Activated T-cell treated with anti-CD3 and anti-CD28 coated beads, Interleukin-2, amount 50 U/mL, for 4 hours (primary cell): ENCODE measurements around the gene FRMD4B. TPM values are rescaled to one million over a fixed set of nuclear protein-coding genes. Genes with fewer than 3 reads are reported as not detected.
"Not testable (repeated sequence)": the region's sequence is repeated elsewhere in the genome, so short reads cannot be mapped to it uniquely, and the experiment has no call there.

ENCODE experiments used
- ATAC-seq, 2 donors: fragments of 200-7000 bp; cut with Tn5 transposase; one replicate each; pipeline ENCODE4 v1.10.0; 2021
- DNase-seq: peaks from one replicate; pipeline ENCODE4 v3.0.0-alpha.2; 2020
- H3K27me3 Mint-ChIP-seq: one replicate; pipeline ENCODE4 v1.8.0; 2021; ENCODE audit warnings: low read depth, mixed read lengths
- H3K36me3 Mint-ChIP-seq: one replicate; pipeline ENCODE4 v1.8.0; 2022; ENCODE audit warnings: mixed read lengths; ENCODE audit not compliant: insufficient read depth
- H3K4me1 Mint-ChIP-seq: one replicate; pipeline ENCODE4 v1.8.0; 2021; ENCODE audit warnings: low read depth, mixed read lengths
- H3K4me3 Mint-ChIP-seq: one replicate; pipeline ENCODE4 v1.8.0; 2021; ENCODE audit warnings: mild to moderate bottlenecking, moderate library complexity, mixed read lengths
- H3K9me3 Mint-ChIP-seq: one replicate; pipeline ENCODE4 v1.8.0; 2021; ENCODE audit warnings: mixed read lengths
- total RNA-seq, 3 donors: library from RNA; stranded (reverse); gene quantifications; one replicate each; pipeline ENCODE4 v1.2.1, GENCODE V29; 2021

FRMD4B gene
- total RNA-seq, 3 donors from 2014 or later, result 16.3 to 24.6 (median 23.6) TPM

- not testable (repeated sequence) for H3K9me3 Mint-ChIP-seq, H3K4me3 Mint-ChIP-seq, ATAC-seq, H3K27me3 Mint-ChIP-seq, H3K36me3 Mint-ChIP-seq, DNase-seq
- peaks cover 21% of the 10 kb centered on the region for H3K4me1 Mint-ChIP-seq
Observed at GRCh38 chr3:69235227-69235626, 150.7 kb downstream of the FRMD4B start.

- no peaks in the 10 kb centered on the region for H3K27me3 Mint-ChIP-seq
- no peaks in the 10 kb centered on the region for H3K36me3 Mint-ChIP-seq
- no peaks in the 10 kb centered on the region for H3K9me3 Mint-ChIP-seq
- H3K4me1 Mint-ChIP-seq, result peaks cover 21% of the 10 kb centered on the region
- ATAC-seq, result no peak
- H3K4me3 Mint-ChIP-seq, result no peak overlapping the region
- no peak for DNase-seq
Observed at GRCh38 chr3:69232482-69232881, 153.4 kb downstream of the FRMD4B start.

GRCh38 chr3:69231929-69232440, 153.9 kb downstream of the FRMD4B start:
- Mint-ChIP-seq H3K36me3 (no peaks in the 10 kb centered on the region), H3K9me3 (no peaks in the 10 kb centered on the region), H3K4me3 (no peak overlapping the region), H3K27me3 (no peaks in the 10 kb centered on the region), H3K4me1 (peaks cover 20% of the 10 kb centered on the region)
- no peak for ATAC-seq
- DNase-seq, result no peak

GRCh38 chr3:69226071-69226470, 159.8 kb downstream of the FRMD4B start:
- Mint-ChIP-seq H3K4me1 (no peaks in the 10 kb centered on the region), H3K36me3 (peaks cover 5% of the 10 kb centered on the region)
- no peak for ATAC-seq

GRCh38 chr3:69219101-69219708, 166.7 kb downstream of the FRMD4B start:
- Mint-ChIP-seq H3K4me1 (peaks cover 4% of the 10 kb centered on the region), H3K27me3 (no peaks in the 10 kb centered on the region), H3K4me3 (no peak overlapping the region), H3K36me3 (peaks cover 1% of the 10 kb centered on the region), H3K9me3 (no peaks in the 10 kb centered on the region)
- no peak for DNase-seq
- peak in 1 of 2 donors; percentile 60 for ATAC-seq

More at GRCh38 chr3:69226071-69226470, 159.8 kb downstream of the FRMD4B start:
- no peak overlapping the region for H3K4me3 Mint-ChIP-seq
- no peaks in the 10 kb centered on the region for H3K9me3 Mint-ChIP-seq
- DNase-seq, result no peak
- no peaks in the 10 kb centered on the region for H3K27me3 Mint-ChIP-seq

GRCh38 chr3:69218079-69218478, 167.8 kb downstream of the FRMD4B start:
- H3K36me3 Mint-ChIP-seq, result peaks cover 1% of the 10 kb centered on the region
- no peaks in the 10 kb centered on the region for H3K9me3 Mint-ChIP-seq
- DNase-seq, result no peak
- no peak overlapping the region for H3K4me3 Mint-ChIP-seq
- H3K4me1 Mint-ChIP-seq, result peaks cover 11% of the 10 kb centered on the region
- H3K27me3 Mint-ChIP-seq, result no peaks in the 10 kb centered on the region
- ATAC-seq, result no peak

- no peaks in the 10 kb centered on the region for H3K27me3 Mint-ChIP-seq
- no peak overlapping the region for H3K4me3 Mint-ChIP-seq
- peaks cover 1% of the 10 kb centered on the region for H3K36me3 Mint-ChIP-seq
- H3K4me1 Mint-ChIP-seq, result peaks cover 18% of the 10 kb centered on the region
- DNase-seq (no peak), ATAC-seq (no peak)
- H3K9me3 Mint-ChIP-seq, result no peaks in the 10 kb centered on the region
Observed at GRCh38 chr3:69216981-69217380, 168.9 kb downstream of the FRMD4B start.

- no peak for DNase-seq
- no peak overlapping the region for H3K4me3 Mint-ChIP-seq
- H3K4me1 Mint-ChIP-seq, result peaks cover 25% of the 10 kb centered on the region
Observed at GRCh38 chr3:69214241-69214640, 171.6 kb downstream of the FRMD4B start.

GRCh38 chr3:69212411-69213160, 173.3 kb downstream of the FRMD4B start:
- peak; percentile 91 to 92 for ATAC-seq
- H3K4me1 Mint-ChIP-seq, result peaks cover 25% of the 10 kb centered on the region
- H3K27me3 Mint-ChIP-seq, result no peaks in the 10 kb centered on the region
- H3K36me3 Mint-ChIP-seq, result no peaks in the 10 kb centered on the region
- no peak overlapping the region for H3K4me3 Mint-ChIP-seq
- no peak for DNase-seq
- no peaks in the 10 kb centered on the region for H3K9me3 Mint-ChIP-seq

More at GRCh38 chr3:69214241-69214640, 171.6 kb downstream of the FRMD4B start:
- Mint-ChIP-seq H3K36me3 (no peaks in the 10 kb centered on the region), H3K9me3 (no peaks in the 10 kb centered on the region), H3K27me3 (no peaks in the 10 kb centered on the region)
- ATAC-seq, result no peak

GRCh38 chr3:69210068-69210730, 175.7 kb downstream of the FRMD4B start:
- ATAC-seq, result no peak
- Mint-ChIP-seq H3K27me3 (no peaks in the 10 kb centered on the region), H3K4me3 (no peak overlapping the region), H3K9me3 (no peaks in the 10 kb centered on the region), H3K36me3 (no peaks in the 10 kb centered on the region), H3K4me1 (peaks cover 39% of the 10 kb centered on the region)
- no peak for DNase-seq

GRCh38 chr3:69209413-69209812, 176.5 kb downstream of the FRMD4B start:
- DNase-seq (no peak), ATAC-seq (no peak)
- no peaks in the 10 kb centered on the region for H3K36me3 Mint-ChIP-seq
- no peak overlapping the region for H3K4me3 Mint-ChIP-seq
- H3K9me3 Mint-ChIP-seq, result no peaks in the 10 kb centered on the region
- H3K27me3 Mint-ChIP-seq, result no peaks in the 10 kb centered on the region
- peaks cover 41% of the 10 kb centered on the region for H3K4me1 Mint-ChIP-seq

GRCh38 chr3:69207031-69207430, 178.9 kb downstream of the FRMD4B start:
- no peak for DNase-seq
- Mint-ChIP-seq H3K27me3 (no peaks in the 10 kb centered on the region), H3K4me3 (no peak overlapping the region), H3K36me3 (no peaks in the 10 kb centered on the region), H3K4me1 (peaks cover 44% of the 10 kb centered on the region), H3K9me3 (no peaks in the 10 kb centered on the region)
- ATAC-seq, result no peak

- DNase-seq (no peak), ATAC-seq (no peak)
- H3K27me3 Mint-ChIP-seq, result no peaks in the 10 kb centered on the region
- no peak overlapping the region for H3K4me3 Mint-ChIP-seq
- H3K4me1 Mint-ChIP-seq, result peaks cover 43% of the 10 kb centered on the region
- H3K36me3 Mint-ChIP-seq, result no peaks in the 10 kb centered on the region
- H3K9me3 Mint-ChIP-seq, result no peaks in the 10 kb centered on the region
Observed at GRCh38 chr3:69205385-69205784, 180.5 kb downstream of the FRMD4B start.

GRCh38 chr3:69204315-69204957, 181.5 kb downstream of the FRMD4B start:
- Mint-ChIP-seq H3K9me3 (no peaks in the 10 kb centered on the region), H3K27me3 (no peaks in the 10 kb centered on the region), H3K36me3 (no peaks in the 10 kb centered on the region), H3K4me1 (peaks cover 49% of the 10 kb centered on the region), H3K4me3 (peak overlapping the region; percentile 29)
- peak; percentile 74 to 80 for ATAC-seq
- no peak for DNase-seq
